Mesothelial cell of epicardium (in vitro differentiated cells): ENCODE data around the gene TSPAN32. TPM values are rescaled to one million over a fixed set of nuclear protein-coding genes. Genes with fewer than 3 reads are reported as not detected.
A peak's percentile ranks its signal among the peaks of the same experiment; 100 is the strongest.

ENCODE experiments used
- DNase-seq, 2 experiments: peaks; one replicate each; pipeline ENCODE4 v3.0.0; 2021; ENCODE audit warnings: low spot score in 2 of 2; ENCODE audit not compliant: unreplicated experiment in 2 of 2
- H3K27ac Mint-ChIP-seq: 2 replicates; pipeline ENCODE4 v1.8.0; 2021; ENCODE audit warnings: mixed read lengths
- H3K27me3 Mint-ChIP-seq: 2 replicates; pipeline ENCODE4 v1.8.0; 2021; ENCODE audit warnings: low read depth, mixed read lengths
- H3K36me3 Mint-ChIP-seq: 2 replicates; pipeline ENCODE4 v1.8.0; 2021; ENCODE audit warnings: mixed read lengths
- H3K4me1 Mint-ChIP-seq: 2 replicates; pipeline ENCODE4 v1.8.0; 2021; ENCODE audit warnings: mixed read lengths
- H3K4me3 Mint-ChIP-seq: 2 replicates; pipeline ENCODE4 v1.8.0; 2021; ENCODE audit warnings: mild to moderate bottlenecking, moderate library complexity, mixed read lengths
- H3K9me3 Mint-ChIP-seq: 2 replicates; pipeline ENCODE4 v1.8.0; 2021; ENCODE audit warnings: mixed read lengths
- CTCF ChIP-seq: fragments of 200-600 bp; sonication (generic); IDR thresholded peaks from one replicate; pipeline ENCODE4 v1.5.0; 2021; ENCODE audit warnings: antibody characterized with exemption; ENCODE audit not compliant: unreplicated experiment
- total RNA-seq: library from RNA; stranded (reverse); gene quantifications from 3 replicates; pipeline ENCODE4 v1.2.1, GENCODE V29; 2021

The TSPAN32 gene
- total RNA-seq, 1 donor from 2014 or later, result 0.94 TPM

- no peak overlapping the region for H3K4me3 Mint-ChIP-seq
- peaks cover 72% of the 10 kb centered on the region for H3K27me3 Mint-ChIP-seq
- H3K9me3 Mint-ChIP-seq, result no peaks in the 10 kb centered on the region
- peaks cover 17% of the 10 kb centered on the region for H3K4me1 Mint-ChIP-seq
- DNase-seq, result no peak
- no peaks in the 10 kb centered on the region for H3K36me3 Mint-ChIP-seq
- H3K27ac Mint-ChIP-seq, result no peak overlapping the region
- no peak for TF ChIP-seq CTCF
These were observed 28.9 kb upstream of the TSPAN32 start for GRCh38 chr11:2272946-2273280.

GRCh38 chr11:2273311-2273710 is 28.5 kb upstream of the TSPAN32 start:
- Mint-ChIP-seq H3K9me3 (no peaks in the 10 kb centered on the region), H3K4me3 (no peak overlapping the region), H3K4me1 (peaks cover 19% of the 10 kb centered on the region), H3K27me3 (peaks cover 68% of the 10 kb centered on the region), H3K36me3 (no peaks in the 10 kb centered on the region), H3K27ac (no peak overlapping the region)
- TF ChIP-seq CTCF, result no peak
- no peak for DNase-seq

GRCh38 chr11:2273771-2274170 is 28.0 kb upstream of the TSPAN32 start:
- no peak overlapping the region for H3K4me3 Mint-ChIP-seq
- H3K27ac Mint-ChIP-seq, result no peak overlapping the region
- peaks cover 65% of the 10 kb centered on the region for H3K27me3 Mint-ChIP-seq
- no peak for DNase-seq
- TF ChIP-seq CTCF, result no peak
- peaks cover 15% of the 10 kb centered on the region for H3K4me1 Mint-ChIP-seq
- peaks cover under 1% of the 10 kb centered on the region for H3K9me3 Mint-ChIP-seq
- H3K36me3 Mint-ChIP-seq, result no peaks in the 10 kb centered on the region

- Mint-ChIP-seq H3K27ac (no peak overlapping the region), H3K4me1 (peaks cover 15% of the 10 kb centered on the region), H3K4me3 (no peak overlapping the region), H3K9me3 (peaks cover 13% of the 10 kb centered on the region), H3K36me3 (no peaks in the 10 kb centered on the region), H3K27me3 (peaks cover 65% of the 10 kb centered on the region)
- DNase-seq, result peak in 1 of 2 experiments; percentile 33
- TF ChIP-seq CTCF, result no peak
These were observed 26.2 kb upstream of the TSPAN32 start for GRCh38 chr11:2275334-2276279.

GRCh38 chr11:2276280-2277007 is 25.4 kb upstream of the TSPAN32 start:
- no peak for TF ChIP-seq CTCF
- Mint-ChIP-seq H3K36me3 (no peaks in the 10 kb centered on the region), H3K27ac (no peak overlapping the region), H3K9me3 (peaks cover 13% of the 10 kb centered on the region), H3K4me1 (peaks cover 15% of the 10 kb centered on the region), H3K27me3 (peaks cover 60% of the 10 kb centered on the region), H3K4me3 (no peak overlapping the region)
- no peak for DNase-seq
